Measurements from ENCODE around the gene SIX1.

The SIX1 gene

DNA sequence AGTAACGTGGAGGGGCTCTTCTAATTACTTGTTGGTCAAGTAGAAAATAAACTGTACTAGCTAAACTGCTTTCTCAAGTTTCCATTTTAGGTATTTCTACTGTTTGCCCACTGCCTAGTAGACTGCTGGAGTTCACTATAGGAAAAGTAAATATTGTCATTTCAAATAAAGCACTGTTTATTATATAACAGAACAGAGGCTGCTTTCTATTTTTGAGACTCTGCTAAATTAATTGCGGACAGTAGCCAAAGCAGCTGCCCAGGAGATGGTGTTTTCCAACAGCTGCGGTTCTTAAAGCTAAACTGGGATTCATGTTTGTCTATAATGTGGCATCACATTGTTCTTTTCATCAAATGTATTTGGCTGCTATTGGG lies 15.9 kb upstream of the SIX1 start:
- Mint-ChIP-seq H3K27me3 (ENCODE audit: low read depth, poor library complexity) (no peaks in the 10 kb centered on the region), H3K4me1 (peaks cover 18% of the 10 kb centered on the region), H3K4me3 (no peak overlapping the region), H3K9me3 (peaks cover 8% of the 10 kb centered on the region), H3K36me3 (ENCODE audit: low read depth) (peaks cover 8% of the 10 kb centered on the region), H3K27ac (no peak overlapping the region)
- DNase-seq: no peak
- TF ChIP-seq, protein P1, sequence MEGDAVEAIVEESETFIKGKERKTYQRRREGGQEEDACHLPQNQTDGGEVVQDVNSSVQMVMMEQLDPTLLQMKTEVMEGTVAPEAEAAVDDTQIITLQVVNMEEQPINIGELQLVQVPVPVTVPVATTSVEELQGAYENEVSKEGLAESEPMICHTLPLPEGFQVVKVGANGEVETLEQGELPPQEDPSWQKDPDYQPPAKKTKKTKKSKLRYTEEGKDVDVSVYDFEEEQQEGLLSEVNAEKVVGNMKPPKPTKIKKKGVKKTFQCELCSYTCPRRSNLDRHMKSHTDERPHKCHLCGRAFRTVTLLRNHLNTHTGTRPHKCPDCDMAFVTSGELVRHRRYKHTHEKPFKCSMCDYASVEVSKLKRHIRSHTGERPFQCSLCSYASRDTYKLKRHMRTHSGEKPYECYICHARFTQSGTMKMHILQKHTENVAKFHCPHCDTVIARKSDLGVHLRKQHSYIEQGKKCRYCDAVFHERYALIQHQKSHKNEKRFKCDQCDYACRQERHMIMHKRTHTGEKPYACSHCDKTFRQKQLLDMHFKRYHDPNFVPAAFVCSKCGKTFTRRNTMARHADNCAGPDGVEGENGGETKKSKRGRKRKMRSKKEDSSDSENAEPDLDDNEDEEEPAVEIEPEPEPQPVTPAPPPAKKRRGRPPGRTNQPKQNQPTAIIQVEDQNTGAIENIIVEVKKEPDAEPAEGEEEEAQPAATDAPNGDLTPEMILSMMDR (IDR thresholded peaks at IDR 0.05): no peak

DNA sequence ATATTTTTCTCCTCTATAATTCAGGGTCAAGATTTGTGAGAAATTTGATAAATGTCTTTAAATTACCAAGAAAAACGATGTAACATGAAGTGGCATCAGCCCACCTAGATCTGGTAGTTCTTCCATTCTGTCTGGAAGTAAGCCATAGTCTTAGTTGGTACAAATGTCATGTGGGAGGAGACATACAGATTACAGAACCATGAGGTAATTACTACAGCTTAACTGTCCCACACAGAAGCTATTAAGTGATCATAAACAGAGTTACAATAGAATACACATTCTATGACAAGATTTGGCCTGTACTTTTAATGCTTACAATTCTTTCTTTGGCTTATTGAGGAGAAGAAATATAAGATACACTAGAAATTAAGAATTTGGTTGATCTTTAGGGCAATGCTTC lies 13.7 kb upstream of the SIX1 start:
- Mint-ChIP-seq H3K27me3 (ENCODE audit: low read depth, poor library complexity) (no peaks in the 10 kb centered on the region), H3K4me1 (peaks cover 40% of the 10 kb centered on the region), H3K4me3 (no peak overlapping the region), H3K27ac (no peak overlapping the region), H3K36me3 (ENCODE audit: low read depth) (no peaks in the 10 kb centered on the region), H3K9me3 (no peaks in the 10 kb centered on the region)
- TF ChIP-seq, protein P1 (IDR thresholded peaks at IDR 0.05): no peak
- no peak for DNase-seq

DNA sequence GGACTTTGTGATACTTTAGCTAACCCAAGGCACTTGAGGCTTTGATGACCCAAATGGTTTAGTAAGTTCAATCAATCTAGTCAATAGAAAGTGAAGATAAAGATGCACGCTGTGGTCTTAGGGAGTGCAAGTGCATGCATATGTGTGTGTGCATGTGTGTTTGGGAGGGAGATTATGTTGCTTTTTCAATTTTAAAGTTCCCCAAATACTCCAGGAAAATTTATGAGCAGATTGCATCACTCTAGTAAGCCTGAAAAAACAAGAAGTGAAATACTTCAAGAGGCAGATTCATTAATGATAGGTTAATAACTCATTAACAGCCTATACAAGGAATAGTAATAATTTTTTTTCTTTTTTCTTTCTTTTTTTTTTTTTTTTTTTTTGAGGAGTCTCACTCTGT lies 12.4 kb upstream of the SIX1 start:
- TF ChIP-seq, protein P1 (IDR thresholded peaks at IDR 0.05): no peak
- Mint-ChIP-seq H3K27me3 (ENCODE audit: low read depth, poor library complexity) (no peaks in the 10 kb centered on the region), H3K4me3 (no peak overlapping the region), H3K36me3 (ENCODE audit: low read depth) (no peaks in the 10 kb centered on the region), H3K4me1 (peaks cover 50% of the 10 kb centered on the region), H3K9me3 (no peaks in the 10 kb centered on the region), H3K27ac (no peak overlapping the region)
- DNase-seq: no peak

DNA sequence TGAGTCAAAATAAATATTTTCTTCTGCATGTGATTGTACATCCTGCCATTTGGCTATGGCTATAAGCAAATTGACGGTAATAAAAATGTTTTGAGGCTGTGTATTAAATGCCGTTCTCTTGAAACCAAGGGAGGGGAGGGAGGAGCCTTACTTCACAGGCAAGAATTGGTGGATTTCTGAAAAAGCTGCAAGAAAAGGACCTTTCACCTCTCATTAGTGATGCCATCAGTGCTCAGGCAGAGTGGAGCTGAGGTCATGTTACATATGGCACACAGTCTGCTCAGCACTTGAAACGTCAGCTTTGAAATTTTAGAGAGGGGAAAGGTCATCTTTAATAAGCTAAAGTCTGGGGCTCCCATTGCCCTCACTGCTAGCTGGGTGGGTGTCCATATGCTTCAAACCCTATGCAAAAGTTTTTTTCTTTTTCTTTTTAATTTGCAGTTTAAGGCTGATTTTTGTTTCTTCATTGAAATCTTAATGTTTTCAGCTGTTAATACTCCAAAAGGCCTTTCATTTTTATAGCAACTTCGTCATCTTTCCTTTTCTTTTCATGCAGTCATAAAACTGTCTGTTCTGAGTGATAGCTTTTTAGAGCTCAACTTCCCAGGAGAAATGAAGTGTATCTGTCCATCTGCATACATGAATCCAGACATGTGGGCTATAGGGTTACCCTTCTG lies 9.8 kb upstream of the SIX1 start:
- peak overlapping the region; percentile 98 for H3K27ac Mint-ChIP-seq
- TF ChIP-seq, protein P1 (IDR thresholded peaks at IDR 0.05): no peak
- H3K4me3 Mint-ChIP-seq: peak overlapping the region; percentile 97
- peaks cover 69% of the 10 kb centered on the region for H3K4me1 Mint-ChIP-seq
- H3K9me3 Mint-ChIP-seq: no peaks in the 10 kb centered on the region
- H3K36me3 Mint-ChIP-seq (ENCODE audit: low read depth): no peaks in the 10 kb centered on the region
- H3K27me3 Mint-ChIP-seq (ENCODE audit: low read depth, poor library complexity): peaks cover 5% of the 10 kb centered on the region
- no peak for DNase-seq

DNA sequence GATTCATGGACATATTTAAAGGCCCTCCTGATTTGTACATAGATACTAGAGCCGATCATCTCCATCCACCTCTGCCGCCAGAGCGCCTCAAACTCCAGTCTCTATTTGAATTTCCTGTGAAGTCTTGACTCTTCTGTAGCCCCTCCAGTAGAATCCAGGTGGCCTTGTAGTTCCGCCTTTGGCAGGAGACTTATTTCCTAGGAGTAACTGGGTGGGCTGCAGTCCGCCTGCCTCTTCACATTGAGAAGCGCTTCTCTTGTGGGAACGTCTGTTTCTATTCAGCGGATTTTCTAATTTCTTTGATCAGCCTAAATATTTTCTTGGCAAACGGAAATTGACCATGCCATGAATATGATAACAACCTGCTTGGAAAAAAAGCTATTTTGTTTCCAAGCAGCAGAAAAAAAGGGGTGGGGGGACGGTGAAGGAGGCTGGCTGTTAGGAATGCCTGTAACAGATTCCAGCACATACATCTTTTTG lies 9.0 kb upstream of the SIX1 start:
- peak overlapping the region; percentile 98 for H3K27ac Mint-ChIP-seq
- no peaks in the 10 kb centered on the region for H3K36me3 Mint-ChIP-seq (ENCODE audit: low read depth)
- no peak for DNase-seq
- peak overlapping the region; percentile 97 for H3K4me3 Mint-ChIP-seq
- peaks cover 76% of the 10 kb centered on the region for H3K4me1 Mint-ChIP-seq
- H3K9me3 Mint-ChIP-seq: no peaks in the 10 kb centered on the region
- peaks cover 9% of the 10 kb centered on the region for H3K27me3 Mint-ChIP-seq (ENCODE audit: low read depth, poor library complexity)
- TF ChIP-seq, protein P1 (IDR thresholded peaks at IDR 0.05): no peak
